Measurements from ENCODE around the gene WDR6.

Gene WDR6

GRCh38 chr3:49024449-49024848 is 17.3 kb downstream of the WDR6 start:
- TF ChIP-seq CTCF (conservative IDR thresholded peaks at IDR 0.05; ENCODE audit: low read depth): no peak
- H3K27ac ChIP-seq: peak overlapping the region; percentile 98
- POLR2A ChIA-PET (ENCODE audit: low non-redundant PET): no interaction called here
- CTCF ChIA-PET: interaction anchor here (0.7 kb wide), 1 partner anchor 144 kb away, joined by 3 read pairs; no protein-coding TSS in a partner anchor
- no peak for DNase-seq (ENCODE audit: low spot score)

GRCh38 chr3:49025005-49025792 is 18.0 kb downstream of the WDR6 start:
- peak overlapping the region; percentile 98 for H3K27ac ChIP-seq
- POLR2A ChIA-PET (ENCODE audit: low non-redundant PET): no interaction called here
- TF ChIP-seq CTCF (conservative IDR thresholded peaks at IDR 0.05; ENCODE audit: low read depth): no peak
- CTCF ChIA-PET: no interaction called here
- DNase-seq (ENCODE audit: low spot score): no peak

GRCh38 chr3:49025793-49026520 is 18.8 kb downstream of the WDR6 start:
- POLR2A ChIA-PET (ENCODE audit: low non-redundant PET): no interaction called here
- no peak for TF ChIP-seq CTCF (conservative IDR thresholded peaks at IDR 0.05; ENCODE audit: low read depth)
- H3K27ac ChIP-seq: peak overlapping the region; percentile 98
- CTCF ChIA-PET: no interaction called here
- no peak for DNase-seq (ENCODE audit: low spot score)

- no peak for TF ChIP-seq CTCF (conservative IDR thresholded peaks at IDR 0.05; ENCODE audit: low read depth)
- ChIA-PET POLR2A (ENCODE audit: low non-redundant PET) (no interaction called here), CTCF (no interaction called here)
- H3K27ac ChIP-seq: peak overlapping the region; percentile 98
- no peak for DNase-seq (ENCODE audit: low spot score)
Observed at GRCh38 chr3:49026536-49026935, 19.3 kb downstream of the WDR6 start.

- ChIA-PET POLR2A (ENCODE audit: low non-redundant PET) (no interaction called here), CTCF (no interaction called here)
- TF ChIP-seq CTCF (conservative IDR thresholded peaks at IDR 0.05; ENCODE audit: low read depth): no peak
- DNase-seq (ENCODE audit: low spot score): no peak
- H3K27ac ChIP-seq: peak overlapping the region; percentile 77
Observed at GRCh38 chr3:49027634-49028033, 20.4 kb downstream of the WDR6 start.

GRCh38 chr3:49028298-49028672 is 21.1 kb downstream of the WDR6 start:
- no peak for DNase-seq (ENCODE audit: low spot score)
- POLR2A ChIA-PET (ENCODE audit: low non-redundant PET): no interaction called here
- H3K27ac ChIP-seq: peak overlapping the region; percentile 77
- TF ChIP-seq CTCF (conservative IDR thresholded peaks at IDR 0.05; ENCODE audit: low read depth): no peak
- CTCF ChIA-PET: interaction anchor here (0.6 kb wide), 1 partner anchor 167 kb away, joined by 4 read pairs; no protein-coding TSS in a partner anchor

All from RWPE1 (cell line).